Glutamatergic neuron (in vitro differentiated cells): Measurements from ENCODE around the gene CMSS1. TPM values are rescaled to one million over a fixed set of nuclear protein-coding genes. Genes with fewer than 3 reads are reported as not detected.

Experiments used
- DNase-seq: peaks from one replicate; pipeline ENCODE4 v3.0.0; 2022
- H3K27ac Mint-ChIP-seq: one replicate; pipeline ENCODE4 v1.8.0; 2020; ENCODE audit warnings: mild to moderate bottlenecking, mixed read lengths, inconsistent platforms; ENCODE audit not compliant: unreplicated experiment
- H3K27me3 Mint-ChIP-seq: one replicate; pipeline ENCODE4 v1.8.0; 2020; ENCODE audit warnings: mild to moderate bottlenecking, moderate library complexity, mixed read lengths, inconsistent platforms; ENCODE audit not compliant: unreplicated experiment
- H3K36me3 Mint-ChIP-seq: one replicate; pipeline ENCODE4 v1.8.0; 2020; ENCODE audit warnings: mild to moderate bottlenecking, mixed read lengths, inconsistent platforms; ENCODE audit not compliant: unreplicated experiment
- H3K4me1 Mint-ChIP-seq: one replicate; pipeline ENCODE4 v1.8.0; 2020; ENCODE audit warnings: mild to moderate bottlenecking, low read depth, mixed read lengths, inconsistent platforms; ENCODE audit not compliant: unreplicated experiment
- H3K4me3 Mint-ChIP-seq: one replicate; pipeline ENCODE4 v1.8.0; 2020; ENCODE audit warnings: mild to moderate bottlenecking, mixed read lengths, inconsistent platforms; ENCODE audit not compliant: unreplicated experiment
- H3K9me3 Mint-ChIP-seq: one replicate; pipeline ENCODE4 v1.8.0; 2020; ENCODE audit warnings: mild to moderate bottlenecking, moderate library complexity, mixed read lengths, inconsistent platforms; ENCODE audit not compliant: unreplicated experiment
- CTCF ChIP-seq: fragments of 200-600 bp; sonication (generic); IDR thresholded peaks from one replicate; pipeline ENCODE4 v1.5.0; 2021; ENCODE audit not compliant: partially characterized antibody, unreplicated experiment
- total RNA-seq: library from RNA; stranded (reverse); fragmentation: NEBNext Ultra II Directional; extraction: Animal tissue kit (Norgen Biotek cat#: 25700); gene quantifications from one replicate; pipeline ENCODE4 v1.2.1, GENCODE V29; 2021; ENCODE audit not compliant: unreplicated experiment

The CMSS1 gene
- total RNA-seq, 1 donor from 2014 or later: 37.8 TPM

GRCh38 chr3:100086401-100086800, 268.7 kb downstream of the CMSS1 start:
- no peak for TF ChIP-seq CTCF
- no peaks in the 10 kb centered on the region for H3K36me3 Mint-ChIP-seq
- H3K27me3 Mint-ChIP-seq: no peaks in the 10 kb centered on the region
- H3K4me1 Mint-ChIP-seq: peaks cover 7% of the 10 kb centered on the region
- DNase-seq: no peak
- H3K9me3 Mint-ChIP-seq: no peaks in the 10 kb centered on the region
- H3K4me3 Mint-ChIP-seq: no peak overlapping the region
- H3K27ac Mint-ChIP-seq: no peak overlapping the region

GRCh38 chr3:100087198-100087597, 269.5 kb downstream of the CMSS1 start:
- Mint-ChIP-seq H3K9me3 (no peaks in the 10 kb centered on the region), H3K4me3 (no peak overlapping the region), H3K4me1 (peaks cover 7% of the 10 kb centered on the region), H3K27ac (no peak overlapping the region), H3K36me3 (no peaks in the 10 kb centered on the region), H3K27me3 (no peaks in the 10 kb centered on the region)
- TF ChIP-seq CTCF: no peak
- no peak for DNase-seq

GRCh38 chr3:100088735-100089368, 271.2 kb downstream of the CMSS1 start:
- no peaks in the 10 kb centered on the region for H3K9me3 Mint-ChIP-seq
- H3K4me3 Mint-ChIP-seq: no peak overlapping the region
- TF ChIP-seq CTCF: no peak
- peaks cover 7% of the 10 kb centered on the region for H3K4me1 Mint-ChIP-seq
- DNase-seq: no peak
- no peaks in the 10 kb centered on the region for H3K27me3 Mint-ChIP-seq
- no peaks in the 10 kb centered on the region for H3K36me3 Mint-ChIP-seq
- H3K27ac Mint-ChIP-seq: no peak overlapping the region

- H3K36me3 Mint-ChIP-seq: no peaks in the 10 kb centered on the region
- peak; percentile 47 for TF ChIP-seq CTCF
- no peaks in the 10 kb centered on the region for H3K27me3 Mint-ChIP-seq
- peak; percentile 19 for DNase-seq
- H3K9me3 Mint-ChIP-seq: no peaks in the 10 kb centered on the region
- H3K27ac Mint-ChIP-seq: no peak overlapping the region
- H3K4me3 Mint-ChIP-seq: no peak overlapping the region
- H3K4me1 Mint-ChIP-seq: peaks cover 7% of the 10 kb centered on the region
Measured at GRCh38 chr3:100089812-100090668, 272.4 kb downstream of the CMSS1 start.

- H3K27me3 Mint-ChIP-seq: no peaks in the 10 kb centered on the region
- H3K9me3 Mint-ChIP-seq: no peaks in the 10 kb centered on the region
- H3K27ac Mint-ChIP-seq: no peak overlapping the region
- no peak for DNase-seq
- TF ChIP-seq CTCF: no peak
- H3K36me3 Mint-ChIP-seq: no peaks in the 10 kb centered on the region
- peaks cover 4% of the 10 kb centered on the region for H3K4me1 Mint-ChIP-seq
- H3K4me3 Mint-ChIP-seq: no peak overlapping the region
Measured at GRCh38 chr3:100090669-100091005, 273.0 kb downstream of the CMSS1 start.
